Upper lobe of left lung (tissue), 4 donors: ENCODE data around the gene PHKB.

Source experiments
- POLR2A ChIP-seq, 4 donors: fragments of 450-650 bp; IDR thresholded peaks; one replicate each; pipeline ENCODE4 v1.5.1; 2016 to 2017; ENCODE audit warnings: antibody characterized with exemption in 4 of 4, mild to moderate bottlenecking in 2 of 4
- TF ChIP-seq, protein P1 (sequence below), 6 experiments: fragments of 450-650 bp in 4 of 6; fragments of 200-600 bp in 2 of 6; sonication (generic) in 2 of 6; IDR thresholded peaks; one replicate each; pipeline ENCODE4 v1.5.1; 2016 to 2019; ENCODE audit warnings: antibody characterized with exemption in 6 of 6

DNA sequence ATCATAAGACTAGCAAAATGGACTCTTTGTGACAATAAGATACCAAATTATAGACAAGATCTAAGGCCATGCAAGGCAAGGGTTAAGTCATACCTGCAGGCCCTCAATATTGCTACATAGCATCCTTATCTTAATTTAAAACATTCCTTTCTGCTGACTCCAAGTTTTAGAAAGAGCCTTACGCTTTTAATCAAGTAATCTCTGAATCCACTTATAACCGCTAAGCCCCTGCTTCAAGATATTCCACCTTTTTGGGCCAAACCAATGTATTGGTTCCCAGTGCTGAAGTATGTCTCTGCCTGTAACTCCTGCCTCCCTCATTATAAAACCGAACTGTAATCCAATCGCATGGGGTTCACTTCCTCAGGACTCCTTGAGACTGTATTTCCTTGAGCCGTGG, 255.4 kb downstream of the PHKB start:
- TF ChIP-seq POLR2A (IDR thresholded peaks at IDR 0.05), result no peak
- TF ChIP-seq, protein P1, sequence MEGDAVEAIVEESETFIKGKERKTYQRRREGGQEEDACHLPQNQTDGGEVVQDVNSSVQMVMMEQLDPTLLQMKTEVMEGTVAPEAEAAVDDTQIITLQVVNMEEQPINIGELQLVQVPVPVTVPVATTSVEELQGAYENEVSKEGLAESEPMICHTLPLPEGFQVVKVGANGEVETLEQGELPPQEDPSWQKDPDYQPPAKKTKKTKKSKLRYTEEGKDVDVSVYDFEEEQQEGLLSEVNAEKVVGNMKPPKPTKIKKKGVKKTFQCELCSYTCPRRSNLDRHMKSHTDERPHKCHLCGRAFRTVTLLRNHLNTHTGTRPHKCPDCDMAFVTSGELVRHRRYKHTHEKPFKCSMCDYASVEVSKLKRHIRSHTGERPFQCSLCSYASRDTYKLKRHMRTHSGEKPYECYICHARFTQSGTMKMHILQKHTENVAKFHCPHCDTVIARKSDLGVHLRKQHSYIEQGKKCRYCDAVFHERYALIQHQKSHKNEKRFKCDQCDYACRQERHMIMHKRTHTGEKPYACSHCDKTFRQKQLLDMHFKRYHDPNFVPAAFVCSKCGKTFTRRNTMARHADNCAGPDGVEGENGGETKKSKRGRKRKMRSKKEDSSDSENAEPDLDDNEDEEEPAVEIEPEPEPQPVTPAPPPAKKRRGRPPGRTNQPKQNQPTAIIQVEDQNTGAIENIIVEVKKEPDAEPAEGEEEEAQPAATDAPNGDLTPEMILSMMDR (IDR thresholded peaks at IDR 0.05), result no peak
